SW480 (cell line): Measurements from ENCODE around the gene HIVEP3.

Source experiments
- DNase-seq: peaks from one replicate; pipeline ENCODE4 v3.0.0-alpha.2; 2016; ENCODE audit warnings: low spot score

HIVEP3 gene

DNA sequence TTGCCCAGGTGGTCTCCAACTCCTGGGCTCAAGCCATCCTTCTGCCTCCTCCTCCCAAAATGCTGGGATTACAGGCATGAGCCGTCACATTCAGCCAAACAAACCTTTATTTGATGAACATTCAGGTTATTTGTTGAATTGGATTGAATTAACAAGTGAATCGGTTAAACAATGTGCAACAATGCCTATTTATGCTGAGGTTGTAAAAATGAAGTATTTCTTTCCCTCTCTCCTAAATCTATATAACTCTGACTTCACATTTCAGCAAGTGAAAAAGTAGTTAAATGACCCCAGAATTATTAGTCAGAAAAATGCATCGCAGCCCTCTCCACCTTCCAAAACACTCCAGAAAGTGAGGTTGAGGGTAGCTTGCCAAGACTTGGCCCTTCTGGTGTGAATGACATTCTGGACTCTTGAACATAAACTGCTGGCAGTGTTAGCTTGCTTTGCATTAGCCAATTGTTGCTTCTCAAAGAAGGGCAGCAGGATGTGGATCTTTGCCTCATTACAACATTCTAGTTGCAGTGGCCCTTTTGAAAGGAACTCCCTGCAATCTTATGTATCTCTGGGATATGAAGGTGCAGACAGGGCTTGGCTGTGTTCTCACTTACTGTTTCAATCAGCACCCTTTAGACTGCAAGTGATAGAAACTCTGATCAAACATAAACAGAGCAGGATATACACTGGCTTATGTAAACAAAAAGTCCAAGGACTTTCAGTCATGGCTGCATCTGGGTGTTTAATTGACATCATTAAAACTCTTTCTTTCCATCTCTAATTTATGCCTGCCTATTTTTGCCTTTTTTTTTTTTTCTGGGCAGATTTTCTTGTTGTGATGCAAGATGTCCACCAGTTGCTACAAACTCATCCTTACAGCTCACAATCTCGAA, 456.7 kb downstream of the HIVEP3 start:
- DNase-seq = no peak

DNA sequence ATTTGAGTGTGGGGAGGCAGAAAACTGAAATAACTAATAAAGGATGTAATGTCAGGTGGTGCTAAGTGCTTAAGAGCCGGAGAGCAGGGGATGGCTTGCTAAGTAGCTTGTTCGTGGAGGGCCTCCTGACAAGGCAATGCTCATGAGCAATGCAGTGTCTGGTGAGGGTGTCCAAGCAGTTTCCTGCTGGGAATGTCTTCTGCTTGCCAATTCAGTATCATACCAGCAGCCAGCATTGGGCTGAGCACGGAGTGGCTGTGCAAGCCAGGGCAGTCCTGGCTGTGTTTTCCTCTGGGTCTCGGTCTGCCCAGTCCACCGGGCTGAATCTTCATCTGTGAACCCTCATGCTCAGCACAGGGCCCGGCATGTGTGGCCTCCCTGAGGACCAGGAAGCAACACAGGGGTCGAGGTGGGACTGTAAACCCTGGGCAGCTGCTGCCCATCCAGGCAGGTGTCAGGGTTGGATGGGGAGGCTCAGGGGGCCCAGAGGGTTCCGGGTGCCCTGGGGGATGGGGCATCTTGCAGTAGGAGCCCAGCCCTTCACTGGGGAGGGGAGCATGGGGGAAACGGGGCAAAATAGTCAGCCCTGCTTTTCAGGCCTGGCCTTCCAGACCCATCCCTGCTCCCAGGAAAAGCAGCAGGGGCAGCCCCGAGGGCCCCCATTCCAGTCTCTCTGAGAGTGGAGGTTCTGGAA, 461.7 kb downstream of the HIVEP3 start:
- no peak for DNase-seq
